ENCODE measurements around the gene CD99L2.
"Not testable (repeated sequence)": the region's sequence is repeated elsewhere in the genome, so short reads cannot be mapped to it uniquely, and the experiment has no call there.

The CD99L2 gene

DNA sequence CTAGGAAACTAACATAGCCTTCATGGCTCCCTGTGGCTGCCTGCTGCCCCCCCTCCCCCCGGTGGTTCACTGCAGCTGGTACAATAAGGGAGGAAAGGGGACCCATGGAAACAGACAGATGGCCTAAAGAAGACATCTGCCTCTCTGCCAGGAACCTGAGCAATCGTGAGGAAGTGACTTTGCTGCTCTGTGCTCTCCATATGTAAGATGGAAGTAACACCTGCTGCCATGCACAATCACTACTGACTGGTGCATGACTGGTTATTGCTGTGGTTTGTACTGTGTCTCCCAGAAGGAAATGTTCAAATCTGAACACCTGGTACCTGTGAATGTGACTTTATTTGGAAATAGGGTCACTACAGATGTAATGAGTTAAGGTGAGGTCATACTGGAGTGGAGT is 43.6 kb downstream of the CD99L2 start:
- no peak for DNase-seq (ENCODE audit: low spot score)

DNA sequence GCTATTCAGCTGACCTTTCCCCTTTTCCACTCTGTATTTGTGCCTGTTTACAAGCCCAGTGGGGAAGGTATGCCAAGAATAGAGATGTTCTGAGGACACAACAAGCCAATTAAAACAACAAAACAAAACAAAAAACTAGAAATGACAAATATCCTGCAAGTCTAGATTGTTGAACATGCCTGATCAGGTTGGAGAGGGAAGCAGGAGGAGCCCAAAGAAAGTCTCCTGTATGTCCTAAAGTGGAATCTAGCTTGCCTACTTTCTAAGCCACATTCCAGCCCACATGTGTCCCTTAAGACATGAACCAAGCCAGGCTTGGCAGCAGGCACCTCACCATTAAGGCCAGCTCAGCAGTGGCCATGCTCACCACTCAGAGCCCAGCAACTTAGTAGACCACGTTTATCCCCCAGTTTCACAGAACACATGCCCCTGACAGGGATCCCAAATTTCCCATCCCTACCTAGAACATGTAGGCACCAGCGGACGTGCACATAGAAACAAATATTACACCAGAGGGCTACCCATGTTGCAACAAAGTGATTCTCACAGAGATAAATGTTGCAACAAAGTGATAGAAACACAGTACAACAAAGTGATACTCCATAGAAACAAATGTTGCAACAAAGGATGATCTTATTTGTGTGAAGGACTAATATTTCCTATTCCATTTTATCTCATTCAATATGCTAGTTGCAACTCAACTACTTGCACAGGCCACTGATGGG is 48.3 kb downstream of the CD99L2 start:
- no peak for DNase-seq (ENCODE audit: low spot score)

DNA sequence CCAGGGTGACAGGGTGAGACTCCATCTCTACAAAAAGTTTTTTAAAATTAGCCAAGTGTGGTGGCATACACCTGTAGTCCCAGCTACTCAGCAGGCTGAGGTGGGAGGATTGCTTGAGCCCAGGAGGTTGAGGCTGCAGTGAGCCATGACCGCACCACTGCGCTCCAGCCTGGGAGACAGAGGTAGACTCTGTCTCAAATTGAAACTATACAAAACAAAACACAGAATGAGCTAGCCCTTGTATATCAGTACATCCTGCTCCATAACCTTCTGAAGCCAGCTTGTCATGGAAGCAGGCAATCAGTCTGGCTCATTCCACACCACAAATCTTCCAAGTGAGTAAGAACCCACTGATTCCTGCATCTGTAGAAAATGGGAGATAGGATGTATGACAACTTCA is 49.0 kb downstream of the CD99L2 start:
- no peak for DNase-seq (ENCODE audit: low spot score)

DNA sequence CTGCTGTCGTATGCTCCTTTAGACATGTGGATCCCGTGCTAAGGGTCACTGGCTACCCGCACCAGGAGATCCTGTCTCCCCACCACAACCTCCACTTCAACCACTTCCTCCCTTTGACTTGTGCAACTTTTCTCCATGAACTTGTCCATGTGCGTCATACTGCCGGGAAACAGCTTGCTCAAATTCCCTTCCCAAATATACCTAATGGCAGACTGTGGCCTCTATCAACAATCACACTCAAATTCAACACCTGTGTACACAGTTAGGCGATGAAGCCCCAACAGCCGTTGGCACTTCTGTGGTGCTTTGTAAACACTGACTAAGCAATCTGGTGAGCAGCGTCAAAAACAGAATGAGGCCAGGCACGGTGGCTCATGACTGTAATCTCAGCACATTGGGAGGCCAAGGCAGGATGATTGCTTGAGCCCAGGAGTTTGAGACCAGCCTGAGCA is 49.5 kb downstream of the CD99L2 start:
- peak; percentile 34 for DNase-seq (ENCODE audit: low spot score)

DNA sequence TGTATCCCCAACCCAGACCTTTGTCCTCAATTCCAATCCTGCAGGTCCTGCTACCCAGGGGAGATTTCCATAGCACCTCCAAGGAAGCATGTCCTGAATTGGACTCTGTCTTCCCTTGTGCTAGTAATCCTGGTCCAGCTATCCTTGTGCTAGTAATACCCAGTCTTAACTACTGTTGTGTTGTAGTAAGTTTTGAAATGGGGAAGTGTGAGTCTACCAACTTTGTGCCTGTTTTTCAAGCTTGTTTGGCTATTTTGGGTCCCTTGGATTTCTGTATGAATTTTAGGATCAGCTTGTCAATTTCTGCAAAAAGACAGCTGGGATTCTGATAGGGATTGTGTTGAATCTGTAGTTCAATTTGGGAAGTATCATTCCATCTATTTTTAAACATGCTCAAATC is 51.4 kb downstream of the CD99L2 start:
- no peak for DNase-seq (ENCODE audit: low spot score)

DNA sequence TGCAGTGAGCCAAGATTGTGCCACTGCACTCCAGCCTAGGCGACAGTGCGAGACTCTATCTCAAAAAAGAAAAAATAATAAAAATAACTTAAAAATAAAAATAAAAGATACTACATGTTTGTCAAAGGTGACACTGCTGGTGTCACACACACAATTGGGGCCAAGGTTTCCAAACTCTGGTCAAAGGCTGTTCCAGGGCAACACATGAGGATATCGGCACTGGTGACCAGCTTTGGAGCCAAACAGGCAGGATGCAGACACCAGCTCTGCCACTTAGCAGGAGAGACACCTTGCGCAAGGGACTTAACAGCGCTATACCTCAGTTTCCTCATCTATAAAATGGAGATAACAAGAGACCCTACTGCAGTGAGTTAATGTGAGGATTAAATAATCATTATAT is 52.3 kb downstream of the CD99L2 start:
- no peak for DNase-seq (ENCODE audit: low spot score)

DNA sequence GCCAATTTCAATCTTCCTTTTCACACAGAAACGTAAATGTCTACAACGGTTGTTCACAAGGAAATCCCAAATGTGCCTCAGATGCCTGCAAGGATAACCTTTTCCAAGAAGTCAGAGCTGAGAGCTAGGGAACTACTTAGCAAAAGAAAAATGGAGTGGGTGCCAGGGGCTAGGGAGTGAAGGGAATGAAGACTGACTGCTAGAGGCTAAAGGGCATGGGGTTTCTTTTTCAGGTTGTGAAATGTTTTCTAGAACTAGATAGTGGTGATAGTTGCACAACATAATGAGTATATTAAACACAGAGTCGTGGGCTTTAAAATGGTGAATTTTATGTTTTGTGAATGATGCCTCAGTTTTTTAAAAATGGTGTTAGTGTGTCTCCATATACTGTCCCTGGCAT is 53.4 kb downstream of the CD99L2 start:
- no peak for DNase-seq (ENCODE audit: low spot score)

DNA sequence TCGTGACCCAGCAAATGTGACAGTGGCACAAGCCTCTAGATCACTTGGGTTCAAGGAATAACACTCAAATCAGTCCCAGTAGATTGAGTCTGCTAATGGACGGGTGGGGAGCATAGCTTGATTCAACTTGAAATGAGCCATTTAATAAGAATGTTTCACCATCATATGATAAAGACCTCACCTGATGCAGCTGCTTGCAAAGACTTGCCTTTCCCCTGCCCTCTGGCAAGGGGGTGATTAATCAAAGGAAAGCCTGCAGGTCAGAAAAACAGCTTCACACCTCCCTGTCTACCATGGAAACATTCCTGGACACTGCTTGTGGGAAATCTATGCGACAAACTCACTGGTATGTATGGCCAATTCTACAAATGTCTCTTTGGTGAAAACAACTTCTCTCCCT is 54.5 kb downstream of the CD99L2 start:
- no peak for DNase-seq (ENCODE audit: low spot score)

DNA sequence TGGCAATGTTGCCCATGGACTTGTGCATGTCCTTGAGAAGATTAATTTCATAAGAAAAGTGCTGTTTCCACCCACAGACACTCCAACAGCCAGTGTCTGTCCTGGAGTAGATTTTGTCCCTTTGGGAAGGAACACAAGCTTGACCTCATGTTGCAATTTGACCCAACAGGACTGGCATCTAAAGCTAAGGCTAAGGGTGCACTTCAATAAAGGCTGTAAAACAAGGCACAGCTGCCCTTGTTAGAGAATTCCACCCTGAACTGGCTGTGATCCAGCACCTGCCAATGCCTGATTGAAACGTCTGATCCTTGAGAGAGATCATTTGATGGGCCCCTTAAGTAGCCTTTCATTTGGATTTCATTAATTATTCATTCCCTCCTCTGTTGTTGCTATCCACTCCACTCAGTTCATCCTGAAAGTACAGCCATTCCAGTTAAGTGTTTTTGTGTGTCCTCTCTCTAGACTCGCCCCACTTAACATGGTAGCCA is 56.2 kb downstream of the CD99L2 start:
- no peak for DNase-seq (ENCODE audit: low spot score)

DNA sequence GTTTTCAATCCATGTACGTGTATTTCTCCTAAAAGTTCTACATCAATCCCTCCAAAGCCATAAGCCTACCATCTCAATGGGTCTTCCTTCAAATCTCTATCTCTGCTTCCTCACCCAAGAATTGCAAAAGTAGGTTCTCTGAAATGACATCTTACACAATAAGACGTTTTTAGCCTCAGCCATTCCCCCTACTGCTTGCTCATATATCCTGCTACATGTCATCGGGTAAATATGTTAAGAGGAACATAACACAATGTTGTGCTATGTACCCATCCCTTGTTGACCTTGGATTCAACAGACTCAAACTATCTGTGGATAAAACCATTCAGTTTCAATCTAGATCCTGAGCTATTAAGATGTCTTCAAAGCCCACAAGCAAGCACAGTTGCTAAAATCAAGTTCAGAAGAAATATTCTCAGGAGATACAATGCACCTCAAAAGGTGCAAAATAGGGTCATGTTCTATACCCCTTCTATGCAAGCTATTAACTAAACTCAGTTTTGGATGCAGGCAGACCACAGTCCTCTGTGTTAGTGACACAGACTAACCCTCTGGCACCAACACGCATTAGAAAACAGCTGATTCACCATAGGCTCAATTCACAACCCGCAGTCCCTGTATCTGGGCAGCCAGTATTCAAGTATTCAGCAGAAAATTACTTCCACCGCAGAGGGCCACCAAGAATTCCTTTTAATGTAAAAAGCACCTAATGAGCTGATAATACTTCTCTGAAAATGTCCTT is 56.8 kb downstream of the CD99L2 start:
- no peak for DNase-seq (ENCODE audit: low spot score)

DNA sequence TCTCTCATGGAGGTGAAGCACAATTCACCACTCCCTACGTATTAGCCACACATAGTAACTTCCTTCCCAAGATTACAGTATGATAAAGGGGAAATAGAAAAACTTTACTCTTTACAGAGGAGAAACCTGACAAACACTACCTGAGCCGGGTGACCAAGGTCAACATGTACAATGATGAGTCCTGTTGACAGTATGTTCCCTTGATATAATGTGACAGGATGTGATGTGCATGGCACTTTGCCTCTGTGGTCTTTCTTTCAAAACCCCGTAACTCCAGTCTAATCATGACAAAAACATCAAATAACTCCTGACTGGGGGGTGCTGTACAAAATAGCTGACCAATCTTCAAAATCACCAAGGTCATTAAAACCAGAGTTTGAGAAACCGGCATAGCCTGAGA is 60.6 kb downstream of the CD99L2 start:
- no peak for DNase-seq (ENCODE audit: low spot score)

DNA sequence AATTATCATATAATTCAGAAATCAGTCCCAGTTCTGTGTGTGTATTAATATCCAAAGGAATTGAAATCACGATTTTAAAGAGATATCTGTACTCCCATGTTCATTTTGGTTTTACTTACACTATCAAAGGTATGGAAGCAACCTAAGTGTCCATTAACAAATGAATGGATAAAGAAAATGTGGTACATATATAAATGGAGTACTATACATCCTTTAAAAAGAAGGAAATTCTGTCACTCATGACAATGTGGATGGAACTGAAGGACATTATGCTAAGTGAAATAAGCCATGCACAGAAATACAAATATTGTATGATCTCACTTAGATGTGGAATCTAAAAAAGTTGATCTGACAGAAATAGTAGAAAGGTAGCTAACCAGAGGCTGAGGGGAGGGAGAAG is 63.8 kb downstream of the CD99L2 start:
- DNase-seq (ENCODE audit: low spot score): no peak

DNA sequence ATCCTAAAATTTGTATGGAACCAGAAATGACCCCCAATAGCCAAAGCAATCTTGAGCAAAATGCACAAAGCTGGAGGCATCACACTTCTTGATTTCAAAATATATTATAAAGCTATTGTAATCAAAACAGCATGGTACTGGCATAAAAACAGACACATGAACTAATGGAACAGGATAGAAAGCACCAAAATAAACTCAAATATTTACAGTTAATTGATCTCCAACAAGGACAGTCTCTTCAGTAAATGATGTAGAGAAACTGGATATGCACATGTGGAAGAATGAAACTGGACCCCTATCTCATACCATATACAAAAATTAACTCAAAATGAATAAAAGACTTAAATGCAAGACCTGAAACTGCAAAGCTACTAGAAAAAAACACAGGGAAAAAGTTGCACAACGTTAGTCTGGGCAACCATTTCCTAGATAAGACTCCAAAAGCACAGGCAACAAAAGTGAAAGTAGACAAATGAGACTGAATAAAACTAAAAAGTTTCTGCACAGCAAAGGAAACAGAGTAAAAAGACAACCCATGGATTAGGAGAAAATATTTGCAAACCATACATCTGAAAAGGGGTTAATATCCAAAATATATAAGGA is 64.9 kb downstream of the CD99L2 start:
- no peak for DNase-seq (ENCODE audit: low spot score)

DNA sequence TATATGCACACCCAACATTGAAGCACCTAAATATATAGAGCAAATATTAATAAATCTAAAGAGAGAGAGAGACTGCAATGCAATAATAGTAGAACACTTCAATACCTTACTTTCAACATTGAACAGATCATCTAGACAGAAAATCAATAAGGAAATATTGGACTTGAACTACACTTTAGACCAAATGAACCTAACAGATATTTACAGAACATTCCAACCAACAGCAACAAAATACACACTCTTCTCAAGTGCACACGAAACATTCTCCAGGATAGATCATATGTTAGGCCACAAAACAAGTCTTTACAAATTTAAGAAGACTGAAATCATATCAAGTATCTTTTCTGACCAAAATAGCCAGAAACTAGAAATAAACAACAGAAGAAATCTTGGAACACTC is 66.6 kb downstream of the CD99L2 start:
- no peak for DNase-seq (ENCODE audit: low spot score)

DNA sequence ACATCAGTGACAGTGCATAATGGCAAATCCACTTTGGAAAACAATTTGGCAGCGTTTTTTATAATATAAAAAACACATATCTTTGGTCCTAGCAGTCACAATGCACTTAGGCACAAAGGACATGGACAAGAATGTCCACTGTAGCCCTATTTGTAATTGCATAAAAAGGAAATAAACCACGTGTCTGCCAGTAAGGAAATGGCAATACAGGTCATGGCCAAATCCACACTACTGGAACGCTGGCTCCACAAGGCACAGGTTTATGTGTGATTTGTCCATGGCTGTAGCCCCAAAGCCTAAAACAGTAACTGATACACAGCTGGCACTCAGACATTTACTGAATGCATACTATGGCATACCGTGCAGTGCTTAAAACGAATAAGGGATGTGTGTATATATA is 69.7 kb downstream of the CD99L2 start:
- DNase-seq (ENCODE audit: low spot score): no peak

DNA sequence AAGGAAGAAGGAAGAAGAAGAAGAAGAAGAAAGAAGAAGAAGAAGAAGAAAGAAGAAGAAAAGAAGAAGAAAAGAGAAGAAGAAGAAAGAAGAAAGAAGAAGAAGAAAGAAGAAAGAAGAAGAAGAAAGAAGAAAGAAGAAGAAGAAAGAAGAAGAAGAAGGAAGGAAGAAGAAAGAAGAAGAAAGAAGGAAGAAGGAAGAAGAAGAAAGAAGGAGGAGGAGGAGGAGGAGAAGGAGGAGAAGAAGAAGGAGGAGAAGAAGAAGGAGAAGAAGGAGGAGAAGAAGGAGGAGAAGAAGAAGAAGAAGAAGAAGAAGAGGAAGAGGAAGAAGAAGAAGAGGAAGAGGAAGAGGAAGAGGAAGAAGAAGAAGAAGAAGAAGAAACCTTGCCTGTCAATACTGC is 74.1 kb downstream of the CD99L2 start:
- DNase-seq (ENCODE audit: low spot score): not testable (repeated sequence)

DNA sequence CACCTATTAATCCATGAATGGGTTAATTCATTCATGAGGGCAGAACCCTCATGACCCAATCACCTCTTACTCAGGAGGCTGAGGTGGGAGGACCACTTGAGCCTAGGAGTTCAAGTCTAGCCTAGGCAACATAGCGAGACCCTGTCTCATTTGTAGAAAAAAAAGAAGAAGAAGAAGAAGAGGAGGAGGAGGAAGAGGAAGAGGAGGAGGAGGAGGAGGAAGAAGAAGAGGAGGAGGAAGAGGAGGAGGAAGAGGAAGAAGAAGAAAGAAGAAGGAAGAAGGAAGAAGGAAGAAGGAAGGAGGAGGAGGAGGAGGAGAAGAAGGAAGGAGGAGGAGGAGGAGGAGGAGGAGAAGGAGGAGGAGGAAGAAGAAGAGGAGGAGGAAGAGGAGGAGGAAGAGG is 74.6 kb downstream of the CD99L2 start:
- not testable (repeated sequence) for DNase-seq (ENCODE audit: low spot score)

DNA sequence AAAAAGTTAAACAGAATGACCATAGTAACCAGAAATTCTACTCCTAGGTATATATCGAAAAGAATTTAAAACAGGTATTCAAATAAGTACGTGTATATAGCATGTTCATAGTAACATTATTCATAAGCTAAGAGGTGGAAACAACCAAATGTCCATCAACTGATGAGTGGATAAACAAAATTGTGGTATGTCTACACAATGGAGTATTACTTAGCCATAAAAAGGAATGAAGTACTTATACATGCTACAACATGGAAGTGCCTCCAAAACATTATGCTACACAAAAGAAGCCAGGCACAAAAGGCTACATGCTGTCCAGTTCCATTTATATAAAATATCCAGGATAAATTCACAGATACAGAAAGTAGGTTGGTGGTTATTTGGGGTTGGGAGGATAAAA is 76.5 kb downstream of the CD99L2 start:
- no peak for DNase-seq (ENCODE audit: low spot score)

DNA sequence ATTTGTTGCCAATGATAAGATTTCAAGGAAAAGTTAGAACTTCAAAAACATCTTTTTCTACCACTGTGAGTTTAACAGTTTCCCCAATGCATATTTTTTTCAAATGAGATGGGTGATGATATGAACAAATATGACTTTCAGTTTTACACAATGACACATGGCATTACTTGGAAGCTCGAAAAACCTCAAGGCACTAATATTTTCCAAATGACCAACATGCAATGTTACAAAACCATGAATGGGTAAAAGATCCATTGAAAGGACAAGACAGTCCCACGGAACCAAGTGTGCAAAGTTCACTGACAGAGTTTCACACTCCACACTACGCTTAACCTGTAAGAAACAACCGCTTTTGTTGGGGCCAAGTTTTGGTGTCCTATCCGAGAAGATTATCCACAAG is 84.5 kb downstream of the CD99L2 start:
- no peak for DNase-seq (ENCODE audit: low spot score)

DNA sequence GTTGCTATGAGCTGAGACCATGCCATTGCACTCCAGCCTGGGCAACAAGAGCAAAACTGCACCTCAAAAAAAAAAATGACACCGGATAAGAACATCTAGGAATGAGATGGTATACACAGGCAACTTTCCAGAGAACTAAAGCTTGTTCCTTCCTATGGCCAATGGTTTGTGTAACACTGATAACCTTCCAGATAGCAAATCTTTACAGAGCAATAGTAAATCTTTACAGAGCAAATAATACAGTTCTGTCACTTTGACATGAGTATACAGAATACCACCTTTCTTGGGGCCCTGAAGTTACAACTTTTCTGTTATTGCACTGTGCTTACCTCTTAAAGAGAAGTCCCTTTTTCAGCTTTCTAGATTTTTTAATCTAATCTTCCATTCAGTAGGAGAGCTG is 91.6 kb downstream of the CD99L2 start:
- DNase-seq (ENCODE audit: low spot score): no peak

DNA sequence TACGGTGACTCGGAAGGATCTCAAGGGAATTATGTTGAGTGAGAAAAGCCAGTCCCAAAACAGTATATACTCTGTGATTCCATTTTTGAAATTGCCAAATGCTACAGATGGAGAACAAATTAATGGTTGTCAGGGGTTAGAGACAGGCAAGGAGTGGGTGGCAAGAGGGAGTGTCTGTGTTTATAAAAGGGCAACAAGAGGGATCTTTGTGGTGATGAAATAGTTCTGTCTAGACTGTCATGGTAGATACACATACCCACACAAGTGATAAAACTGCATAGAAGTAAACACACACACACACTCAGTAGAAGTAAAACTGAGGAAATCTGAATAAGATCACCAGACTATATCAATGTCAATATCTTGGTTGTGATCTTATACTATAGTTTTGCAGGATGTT is 92.7 kb downstream of the CD99L2 start:
- no peak for DNase-seq (ENCODE audit: low spot score)

DNA sequence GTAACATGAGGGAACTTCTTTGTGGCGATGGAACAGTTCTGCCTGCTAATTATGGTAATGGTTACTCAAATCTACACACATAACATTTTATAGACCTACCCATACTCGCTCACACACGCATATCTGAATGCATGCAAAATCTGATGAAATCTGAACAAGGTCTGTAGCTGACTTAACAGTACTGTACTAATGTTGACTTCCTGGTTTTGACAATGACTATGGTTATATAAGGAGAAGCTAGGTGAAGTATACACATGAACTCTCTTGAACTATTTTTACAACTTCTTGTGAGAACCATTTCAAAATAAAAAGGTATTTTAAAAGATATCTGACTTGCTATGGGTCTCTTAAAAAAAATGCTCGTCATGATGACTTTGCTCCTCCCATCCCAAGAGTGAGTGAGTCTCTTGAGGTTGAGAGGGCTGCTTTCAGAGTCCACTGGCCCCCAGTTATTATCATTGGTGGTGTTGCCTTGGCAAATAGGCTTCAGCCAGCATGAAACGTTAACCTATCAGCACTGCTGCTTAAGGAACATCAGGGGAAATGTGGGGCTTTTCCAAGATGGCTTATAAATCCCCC is 105.4 kb downstream of the CD99L2 start:
- DNase-seq (ENCODE audit: low spot score): peak; percentile 7

DNA sequence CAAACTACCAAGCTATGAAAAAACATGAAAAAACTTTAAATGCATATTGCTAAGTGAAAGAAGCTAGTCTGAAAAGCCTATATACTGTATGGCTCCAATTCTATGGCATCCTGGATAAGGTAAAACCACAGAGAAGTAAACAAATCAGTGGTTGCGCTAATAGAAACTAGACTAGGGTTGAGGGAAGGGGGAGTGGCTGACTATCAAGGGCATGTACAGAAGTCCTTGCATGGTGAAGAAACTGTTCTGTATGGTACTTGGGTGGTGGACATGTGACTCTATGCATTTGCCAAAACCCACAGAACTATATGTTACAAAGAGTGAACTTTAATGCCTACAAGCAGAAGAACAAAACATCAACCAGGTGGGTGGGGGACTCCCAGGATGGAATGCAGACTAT is 108.4 kb downstream of the CD99L2 start:
- DNase-seq (ENCODE audit: low spot score): no peak

Measured in hematopoietic multipotent progenitor cell treated with erythropoietin and hydrocortisone succinate and interleukin-3 and kit ligand, for 17 days (in vitro differentiated cells).